ENCODE data around the gene LSM10. TPM values are rescaled to one million over a fixed set of nuclear protein-coding genes. Genes with fewer than 3 reads are reported as not detected.
A peak's percentile ranks its signal among the peaks of the same experiment; 100 is the strongest.

LSM10 gene
- total RNA-seq, 4 donors from 2014 or later: 21.0 to 32.2 (median 27.0) TPM

DNA sequence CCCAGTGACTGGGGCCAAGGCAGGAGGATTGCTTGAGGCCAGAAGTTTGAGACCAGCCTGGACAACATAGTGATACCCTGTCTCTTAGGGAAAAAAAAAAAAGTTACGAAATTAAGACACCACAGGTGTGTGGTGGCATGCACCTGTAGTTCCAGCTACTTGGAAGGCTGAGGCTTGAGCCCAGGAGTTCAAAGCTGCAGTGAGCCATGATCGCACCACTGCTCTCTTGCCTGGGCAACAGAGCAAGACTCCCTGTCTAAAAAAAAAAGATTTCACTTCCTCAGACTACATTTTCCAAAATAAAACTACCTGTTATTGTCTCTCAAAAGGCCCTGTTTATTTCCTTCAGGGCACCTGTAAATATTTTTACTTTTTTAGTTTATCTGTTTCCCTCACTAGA, 7.3 kb downstream of the LSM10 start:
- intact Hi-C loops (cut with DNase I; ENCODE audit: low total_unique reads): loop anchor here (5.0 kb wide), 1 partner anchor 838 kb away; no protein-coding TSS in a partner anchor
- H3K4me3 ChIP-seq (ENCODE audit: low read depth, poor library complexity, severe bottlenecking): no peak overlapping the region
- DNase-seq (ENCODE audit: low spot score in 2 of 2): no peak
- no peak for TF ChIP-seq CTCF (IDR thresholded peaks at IDR 0.05)
- no peak for TF ChIP-seq POLR2A (IDR thresholded peaks at IDR 0.05)
- 93 to 94% methylated on average over 2 of the region's 2 CpGs for WGBS, 2 donors

- WGBS, 2 donors: 91 to 95% methylated on average over 1 of the region's 1 CpG
- no peak overlapping the region for H3K4me3 ChIP-seq (ENCODE audit: low read depth, poor library complexity, severe bottlenecking)
- no peak for DNase-seq (ENCODE audit: low spot score in 2 of 2)
- TF ChIP-seq POLR2A (IDR thresholded peaks at IDR 0.05) (no peak), CTCF (IDR thresholded peaks at IDR 0.05) (no peak)
- intact Hi-C loops (cut with DNase I; ENCODE audit: low total_unique reads): loop anchor here (5.0 kb wide), 1 partner anchor 838 kb away; no protein-coding TSS in a partner anchor
These were observed 7.7 kb downstream of the LSM10 start for GRCh38 chr1:36389999-36390398.

- intact Hi-C loops (cut with DNase I; ENCODE audit: low total_unique reads): no loop called here
- 80 to 82% methylated on average over 2 of the region's 2 CpGs for WGBS, 2 donors
- TF ChIP-seq CTCF (IDR thresholded peaks at IDR 0.05) (no peak), POLR2A (IDR thresholded peaks at IDR 0.05) (no peak)
- no peak overlapping the region for H3K4me3 ChIP-seq (ENCODE audit: low read depth, poor library complexity, severe bottlenecking)
- no peak for DNase-seq (ENCODE audit: low spot score in 2 of 2)
These were observed 8.4 kb downstream of the LSM10 start for GRCh38 chr1:36389261-36389660.

DNA sequence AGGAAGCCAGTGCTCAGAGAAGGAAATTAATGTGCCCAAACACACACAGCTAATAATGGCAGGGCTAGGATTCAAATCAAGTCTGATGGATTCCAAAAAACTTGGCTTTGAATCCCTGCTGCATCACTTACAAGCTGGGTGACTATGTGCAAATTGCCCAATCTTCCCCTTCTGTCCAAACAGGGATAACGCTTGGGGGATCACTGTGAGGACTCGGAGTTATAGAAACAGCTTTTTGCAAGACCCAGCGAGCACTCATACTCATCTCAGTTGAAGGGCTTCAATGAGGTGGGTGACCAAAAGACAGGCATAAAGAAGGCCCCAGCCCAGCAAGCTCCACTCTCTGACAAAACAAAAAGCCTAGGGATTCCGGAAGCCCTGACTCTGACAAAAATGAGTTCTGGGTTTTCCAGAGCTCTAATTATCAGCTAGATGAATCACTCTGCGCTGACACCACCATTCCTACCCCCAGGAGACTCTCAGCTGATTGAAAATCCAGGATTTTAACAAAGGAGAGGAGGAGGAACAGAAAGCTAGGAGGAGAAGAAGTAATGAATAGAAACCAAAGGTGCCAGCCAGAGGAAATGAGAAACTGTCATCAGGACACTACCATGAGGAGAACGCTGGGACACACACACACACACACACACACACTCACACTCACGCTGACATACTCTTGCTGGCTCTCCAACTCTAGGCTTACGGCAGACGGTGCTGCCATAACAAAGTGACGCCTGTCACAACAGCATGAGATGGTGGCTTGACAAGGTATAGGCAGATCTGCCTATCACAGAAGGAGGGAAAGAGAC, 10.4 kb downstream of the LSM10 start:
- peak in 1 of 2 donors; percentile 63 for DNase-seq (ENCODE audit: low spot score in 2 of 2)
- TF ChIP-seq POLR2A (IDR thresholded peaks at IDR 0.05) (no peak), CTCF (IDR thresholded peaks at IDR 0.05) (no peak)

DNA sequence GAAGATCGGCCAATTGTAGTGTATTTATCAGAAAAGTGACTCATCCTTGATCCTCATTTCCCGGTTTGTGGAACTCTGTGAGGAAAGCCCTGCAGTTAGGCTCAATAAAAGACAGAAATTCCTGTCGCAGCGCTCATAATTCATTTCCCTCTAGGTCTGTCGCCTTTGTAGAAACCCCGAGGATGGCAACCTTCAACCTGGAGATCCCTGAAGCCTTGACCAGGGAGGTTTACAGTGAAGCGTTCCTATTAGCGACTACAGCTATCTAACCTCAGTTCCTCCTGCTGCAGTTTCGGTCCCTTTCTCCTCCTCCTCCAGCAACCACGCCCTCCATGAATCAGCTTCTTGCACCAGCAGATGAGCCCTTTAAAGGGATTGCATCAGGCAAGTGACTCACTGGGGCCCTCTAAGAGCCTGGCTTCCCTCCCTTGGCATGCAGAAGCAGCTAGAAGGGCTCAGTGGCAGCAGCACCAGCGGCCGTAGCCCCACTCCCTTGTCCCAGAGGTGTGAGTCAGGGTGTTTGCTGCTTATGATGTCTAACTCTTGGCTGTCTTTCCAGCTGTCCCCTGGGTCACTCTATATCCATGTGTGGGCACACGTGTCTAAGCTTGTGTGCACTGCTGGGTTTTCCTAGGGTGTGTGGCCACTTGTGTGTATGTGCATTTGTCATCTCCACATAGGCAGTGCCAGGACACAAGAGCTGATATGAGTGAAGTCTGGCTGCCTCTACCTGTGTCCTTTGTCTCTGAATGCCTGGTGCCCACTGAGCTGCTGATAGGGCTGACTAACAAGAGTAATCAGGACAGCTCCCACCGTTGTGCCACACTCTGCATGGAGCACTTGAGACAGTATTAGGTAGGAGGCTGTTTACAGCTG, 11.2 kb downstream of the LSM10 start:
- H3K4me3 ChIP-seq (ENCODE audit: low read depth, poor library complexity, severe bottlenecking): peak overlapping the region; percentile 27
- peak; percentile 98 for DNase-seq (ENCODE audit: low spot score in 2 of 2)
- intact Hi-C loops (cut with DNase I; ENCODE audit: low total_unique reads): no loop called here
- TF ChIP-seq CTCF (IDR thresholded peaks at IDR 0.05) (no peak), POLR2A (IDR thresholded peaks at IDR 0.05) (no peak)
- 1% methylated on average over 14 of the region's 14 CpGs for WGBS, 2 donors

More for the DNA sequence above, 10.4 kb downstream of the LSM10 start:
- no peak overlapping the region for H3K4me3 ChIP-seq (ENCODE audit: low read depth, poor library complexity, severe bottlenecking)
- intact Hi-C loops (cut with DNase I; ENCODE audit: low total_unique reads): no loop called here
- WGBS, 2 donors: 23 to 25% methylated on average over 10 of the region's 10 CpGs

All from lower leg skin (tissue), 4 donors.